Heart right ventricle (tissue), 16 donors: ENCODE data around the gene TUBGCP5. TPM values are rescaled to one million over a fixed set of nuclear protein-coding genes. Genes with fewer than 3 reads are reported as not detected.
A peak's percentile ranks its signal among the peaks of the same experiment; 100 is the strongest.

Experiments
- ATAC-seq, 8 donors: fragments of 200-7000 bp; cut with Tn5 transposase; one replicate each; pipeline ENCODE4 v1.9.1; 2020; ENCODE audit warnings: mild to moderate bottlenecking in 8 of 8, moderate library complexity in 8 of 8, moderate number of reproducible peaks in 1 of 8
- DNase-seq, 2 donors: peaks; one replicate each; pipeline ENCODE4 v3.0.0-alpha.2; 2020
- H3K27ac ChIP-seq, 10 donors: fragments of 200-600 bp; sonication (generic) in 2 of 10; one replicate each; pipeline versions ENCODE4 v1.5.0 to v1.8.0; 2020 to 2022; ENCODE audit warnings: mild to moderate bottlenecking in 3 of 10
- H3K27me3 ChIP-seq, 7 donors: fragments of 200-600 bp; one replicate each; pipeline ENCODE4 v1.8.0; 2021 to 2022; ENCODE audit warnings: mild to moderate bottlenecking in 2 of 7
- H3K36me3 ChIP-seq, 9 donors: fragments of 200-600 bp; sonication (generic) in 1 of 9; one replicate each; pipeline versions ENCODE4 v1.5.0 to v1.8.0; 2020 to 2022; ENCODE audit warnings: mild to moderate bottlenecking in 2 of 9
- H3K4me1 ChIP-seq, 9 donors: fragments of 200-600 bp; sonication (generic) in 1 of 9; one replicate each; pipeline versions ENCODE4 v1.5.0 to v1.8.0; 2020 to 2022; ENCODE audit warnings: mild to moderate bottlenecking in 4 of 9
- H3K4me3 ChIP-seq, 10 donors: fragments of 200-600 bp; sonication (generic) in 2 of 10; one replicate each; pipeline versions ENCODE4 v1.5.0 to v1.8.0; 2020 to 2022; ENCODE audit warnings: mild to moderate bottlenecking in 7 of 10, moderate library complexity in 2 of 10
- H3K9me3 ChIP-seq, 11 donors: fragments of 200-600 bp in 10 of 11; sonication (generic) in 2 of 11; one replicate each; pipeline versions ENCODE4 v1.5.0 to v1.8.0; 2013 to 2022; ENCODE audit warnings: mild to moderate bottlenecking in 2 of 11, control low read depth in 1 of 11, moderate library complexity in 1 of 11
- WGBS, 2 donors: extraction: QIAGEN DNeasy Blood & Tissue Kit; methylation state at CpG; one replicate each; pipeline ENCODE4 v1.1.7; 2013; ENCODE audit warnings: inconsistent platforms in 1 of 2; 5-methylcytosine and 5-hydroxymethylcytosine counted together
- intact Hi-C, 10 donors: fragments of 100-400 bp; cut with DNase I; formaldehyde crosslinking; loops; one replicate each; pipeline versions ENCODE4 v1.11.1 to v1.14.2; 2022
- polyA plus RNA-seq, 2 donors: library from polyadenylated mRNA; stranded (reverse); fragments of 200-250 nt; gene quantifications; one replicate each; pipeline ENCODE4 v1.2.3, GENCODE V29; 2013
- total RNA-seq, 10 donors: library from RNA; stranded (reverse); fragmentation: NEBNext Ultra II Directional in 3 of 10; extraction: Animal tissue kit (Norgen Biotek cat#: 25700) in 3 of 10; gene quantifications; one replicate each; pipeline versions ENCODE4 v1.2.1 to v1.2.4, GENCODE V29; 2021 to 2023
- TF ChIP-seq, protein P1 (sequence below), 9 donors: fragments of 200-600 bp; sonication (generic) in 2 of 9; IDR thresholded peaks; one replicate each; pipeline versions ENCODE4 v1.5.0 to v1.8.0; 2021 to 2022; ENCODE audit warnings: antibody characterized with exemption in 9 of 9, mild to moderate bottlenecking in 5 of 9, moderate library complexity in 1 of 9
- donor health status: Arrhythmogenic right ventricular cardiomyopathy.
- donor health status: ischemic (EF 13 %, LVEDD 7.1; RV severe dilation, severe dysfunction).
- donor health status: healthy with polysubstance abuse.
- donor health status: DM: no; HTN: yes; CAD: no.
- donor health status: DM: no; HTN: no; CAD: no.
- donor health status: ischemic (EF 25% LVEDD 6.9; RV normal size, moderate dysfunction).
- donor health status: ischemic (EF 25% LVEDD 5.7; RV mildly dilated, moderate dysfunction).
- donor health status: healthy.
- donor health status: DM: yes; HTN: yes; CAD: no.
- donor health status: Ischemic cardiomyopathy.
- donor health status: ischemic (EF 35%, LVEDD 5.7; RV mildly dilated, moderate dysfunction).
- donor health status: nonischemic (EF 11% LVEDD 7.7; RV severe dilation, severe dysfunction).
- donor health status: DM: yes; HTN: yes; CAD: no.
- donor health status: PGD.
- donor health status: ischemic (EF 29% LVEDD 5.4; RV normal size, mild dysfunction).
- donor health status: nonischemic (EF 23%, LVEDD 6.1; RV moderate dilation, normal function).

TUBGCP5 gene
- total and polyA plus RNA-seq, 12 donors = 3.8 to 17.3 (median 13.2) TPM

DNA sequence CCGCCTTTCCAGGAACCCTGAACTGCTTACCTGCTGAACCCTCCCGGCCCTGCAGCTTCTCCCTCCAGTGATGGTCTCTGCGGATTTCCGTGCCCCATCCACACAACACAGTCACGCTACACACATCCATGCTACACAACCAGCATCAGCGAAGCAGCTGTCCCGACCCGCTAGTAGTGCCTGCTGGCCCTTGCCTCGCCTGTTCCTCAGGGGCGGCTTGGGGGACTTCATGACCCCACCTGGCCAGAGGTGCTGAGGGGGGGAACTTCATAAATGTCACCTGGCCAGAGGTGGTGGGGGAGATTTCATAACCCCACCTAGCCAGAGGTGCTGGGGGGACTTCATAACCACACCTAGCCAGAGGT, 530 bp upstream of the TUBGCP5 start:
- Histone ChIP-seq H3K4me3 (peak overlapping the region; percentile 55 to 85 (median 74)), H3K27ac (peak overlapping the region in 9 of 10 donors; percentile 70 to 96 (median 88)), H3K36me3 (peaks cover 0 to 22% (median 9%) of the 10 kb centered on the region in 9 donors), H3K4me1 (peaks cover 0 to 19% (median 16%) of the 10 kb centered on the region in 9 donors), H3K9me3 (no peaks in the 10 kb centered on the region), H3K27me3 (no peaks in the 10 kb centered on the region)
- peak in 4 of 8 donors; percentile 3 to 58 (median 28) for ATAC-seq
- TF ChIP-seq, protein P1, sequence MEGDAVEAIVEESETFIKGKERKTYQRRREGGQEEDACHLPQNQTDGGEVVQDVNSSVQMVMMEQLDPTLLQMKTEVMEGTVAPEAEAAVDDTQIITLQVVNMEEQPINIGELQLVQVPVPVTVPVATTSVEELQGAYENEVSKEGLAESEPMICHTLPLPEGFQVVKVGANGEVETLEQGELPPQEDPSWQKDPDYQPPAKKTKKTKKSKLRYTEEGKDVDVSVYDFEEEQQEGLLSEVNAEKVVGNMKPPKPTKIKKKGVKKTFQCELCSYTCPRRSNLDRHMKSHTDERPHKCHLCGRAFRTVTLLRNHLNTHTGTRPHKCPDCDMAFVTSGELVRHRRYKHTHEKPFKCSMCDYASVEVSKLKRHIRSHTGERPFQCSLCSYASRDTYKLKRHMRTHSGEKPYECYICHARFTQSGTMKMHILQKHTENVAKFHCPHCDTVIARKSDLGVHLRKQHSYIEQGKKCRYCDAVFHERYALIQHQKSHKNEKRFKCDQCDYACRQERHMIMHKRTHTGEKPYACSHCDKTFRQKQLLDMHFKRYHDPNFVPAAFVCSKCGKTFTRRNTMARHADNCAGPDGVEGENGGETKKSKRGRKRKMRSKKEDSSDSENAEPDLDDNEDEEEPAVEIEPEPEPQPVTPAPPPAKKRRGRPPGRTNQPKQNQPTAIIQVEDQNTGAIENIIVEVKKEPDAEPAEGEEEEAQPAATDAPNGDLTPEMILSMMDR (IDR thresholded peaks at IDR 0.05) = no peak
- 45 to 50% methylated on average over 10 of the region's 10 CpGs for WGBS, 2 donors
- peak in 1 of 2 donors; percentile 13 for DNase-seq
- intact Hi-C loops = loop anchor here in 6 of 10 donors (5.0 to 10.0 kb wide), 5 partner anchors 55 to 427 kb away; partner anchors contain the start of genes CYFIP1 (in 1 of the 6) and NIPA2 (in 1 of the 6)

- 5 to 6% methylated on average over 14 of the region's 14 CpGs for WGBS, 2 donors
- no peak for DNase-seq
- intact Hi-C loops = loop anchor here in 6 of 10 donors (5.0 to 10.0 kb wide), 5 partner anchors 54 to 429 kb away; partner anchors contain the start of genes CYFIP1 (in 1 of the 6) and NIPA2 (in 1 of the 6)
- Histone ChIP-seq H3K9me3 (no peaks in the 10 kb centered on the region), H3K27ac (peak overlapping the region in 9 of 10 donors; percentile 70 to 96 (median 88)), H3K36me3 (peaks cover 0 to 34% (median 15%) of the 10 kb centered on the region in 9 donors), H3K4me1 (peaks cover 0 to 19% (median 16%) of the 10 kb centered on the region in 9 donors), H3K27me3 (no peaks in the 10 kb centered on the region), H3K4me3 (peak overlapping the region; percentile 55 to 85 (median 74))
- TF ChIP-seq, protein P1 (IDR thresholded peaks at IDR 0.05) = no peak
- peak in 1 of 8 donors; percentile 3 for ATAC-seq
These were observed 635 bp downstream of the TUBGCP5 start for GRCh38 chr15:23038726-23039142.

DNA sequence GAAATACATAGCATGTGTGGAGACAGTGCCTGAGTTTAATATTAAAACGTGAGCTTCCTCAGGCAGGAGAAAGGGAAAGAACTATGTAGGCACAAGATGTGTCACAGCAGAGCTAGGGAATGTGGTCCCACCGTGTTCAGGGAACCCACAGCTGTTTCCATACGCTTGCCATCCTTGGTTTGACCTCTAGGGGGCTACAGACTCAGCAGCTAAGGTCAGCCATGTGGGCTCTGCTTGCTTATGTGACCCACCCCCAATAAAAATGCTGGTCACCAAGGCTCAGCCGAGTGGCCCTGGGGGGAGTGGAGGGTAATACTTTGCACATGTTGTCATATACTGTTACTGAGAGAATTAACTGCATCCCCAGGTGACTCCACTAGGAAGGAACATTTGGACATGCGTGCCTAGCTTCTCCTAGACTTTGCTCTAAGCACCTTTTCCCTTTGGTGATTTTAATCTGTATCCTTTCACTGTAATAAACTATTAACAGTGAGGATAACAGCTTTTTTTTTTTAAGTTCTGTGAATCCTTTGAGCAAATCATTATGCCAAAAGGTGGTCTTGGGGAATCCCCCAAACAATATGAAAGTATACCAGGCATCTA, 3.3 kb downstream of the TUBGCP5 start:
- 44 to 45% methylated on average over 5 of the region's 5 CpGs for WGBS, 2 donors
- H3K27me3 ChIP-seq = no peaks in the 10 kb centered on the region
- H3K9me3 ChIP-seq = no peaks in the 10 kb centered on the region
- no peak overlapping the region for H3K4me3 ChIP-seq
- peaks cover 0 to 60% (median 29%) of the 10 kb centered on the region in 9 donors for H3K36me3 ChIP-seq
- TF ChIP-seq, protein P1 (IDR thresholded peaks at IDR 0.05) = peak; percentile 34 to 79 (median 64)
- ATAC-seq = no peak
- H3K4me1 ChIP-seq = peaks cover 0 to 19% (median 16%) of the 10 kb centered on the region in 9 donors
- H3K27ac ChIP-seq = no peak overlapping the region
- intact Hi-C loops = loop anchor here in 6 of 10 donors (5.0 to 10.0 kb wide), 5 partner anchors 51 to 431 kb away; partner anchors contain the start of genes CYFIP1 (in 1 of the 6) and NIPA2 (in 1 of the 6)
- peak in 1 of 2 donors; percentile 32 for DNase-seq

- Histone ChIP-seq H3K4me3 (no peak overlapping the region), H3K27me3 (no peaks in the 10 kb centered on the region), H3K4me1 (peaks cover 0 to 16% (median 13%) of the 10 kb centered on the region in 9 donors), H3K9me3 (no peaks in the 10 kb centered on the region), H3K27ac (no peak overlapping the region), H3K36me3 (peaks cover 0 to 81% (median 42%) of the 10 kb centered on the region in 9 donors)
- intact Hi-C loops = loop anchor here in 4 of 10 donors (10.0 kb wide), 4 partner anchors 49 to 431 kb away; partner anchors contain the start of genes CYFIP1 (in 1 of the 4) and NIPA2 (in 1 of the 4)
- ATAC-seq (no peak), DNase-seq (no peak)
- TF ChIP-seq, protein P1 (IDR thresholded peaks at IDR 0.05) = no peak
- WGBS, 2 donors = 99% methylated on average over 2 of the region's 2 CpGs
These were observed 5.4 kb downstream of the TUBGCP5 start for GRCh38 chr15:23033979-23034378.
